ENCODE results near the gene GALNT18.

The GALNT18 gene

DNA sequence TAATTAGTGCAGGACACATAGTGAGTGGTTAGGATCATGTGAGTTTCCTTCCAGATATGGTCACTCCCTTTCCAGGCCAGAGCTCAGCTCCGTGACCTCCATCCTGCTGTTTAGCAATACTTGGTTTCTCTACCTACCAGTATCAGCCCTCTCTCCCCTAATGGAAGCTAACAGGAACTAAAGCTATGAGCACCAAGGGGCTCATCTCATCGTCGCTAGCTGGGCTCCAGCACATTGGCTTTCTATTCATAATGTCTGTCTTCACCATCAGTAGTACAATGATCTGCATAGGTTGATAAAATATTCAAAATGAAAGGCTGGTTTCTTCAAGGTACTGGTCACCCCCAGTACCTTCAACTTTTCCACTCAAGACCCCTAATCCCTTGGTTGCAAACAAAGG is 2.4 kb upstream of the GALNT18 start:
- no peak for DNase-seq (ENCODE audit: low read depth in 3 of 3)

DNA sequence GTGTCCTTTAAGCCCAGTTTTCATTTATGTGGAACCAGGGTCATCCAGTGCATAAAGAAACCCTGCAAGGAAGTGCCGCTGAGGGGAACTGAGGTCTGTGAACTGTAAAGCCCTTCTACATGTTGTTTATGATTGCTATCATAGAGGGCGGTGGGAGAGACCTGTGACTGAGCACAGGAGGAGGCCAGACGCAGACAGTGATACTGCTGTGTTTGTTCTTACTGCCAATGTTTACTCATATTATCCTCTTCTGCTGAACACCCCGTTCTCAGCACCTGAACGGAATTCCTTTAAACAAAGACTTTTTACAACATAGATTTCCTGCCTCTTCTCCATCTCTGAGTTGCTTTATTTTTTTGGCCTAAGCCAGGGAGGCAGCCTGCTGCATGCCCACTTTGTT is 967 bp upstream of the GALNT18 start:
- no peak for DNase-seq (ENCODE audit: low read depth in 3 of 3)

DNA sequence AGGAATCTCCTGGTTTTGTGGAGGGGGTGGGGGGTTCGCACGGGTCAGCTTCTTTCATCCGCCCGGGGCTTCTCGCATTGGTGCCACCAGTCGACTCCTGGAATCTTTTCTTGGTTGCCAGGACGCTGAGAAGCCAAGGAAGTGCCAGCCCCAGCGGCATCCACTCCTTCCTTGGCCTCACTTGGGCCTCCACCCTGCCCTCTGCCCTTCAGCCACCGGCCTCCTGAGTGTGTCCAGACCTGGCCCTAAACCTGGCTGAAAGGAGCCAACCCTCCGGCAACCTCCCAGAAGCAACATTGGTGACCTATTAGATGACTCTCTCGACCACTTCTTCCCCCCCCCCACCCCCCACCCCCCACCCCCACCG is 518 bp upstream of the GALNT18 start:
- no peak for DNase-seq (ENCODE audit: low read depth in 3 of 3)

DNA sequence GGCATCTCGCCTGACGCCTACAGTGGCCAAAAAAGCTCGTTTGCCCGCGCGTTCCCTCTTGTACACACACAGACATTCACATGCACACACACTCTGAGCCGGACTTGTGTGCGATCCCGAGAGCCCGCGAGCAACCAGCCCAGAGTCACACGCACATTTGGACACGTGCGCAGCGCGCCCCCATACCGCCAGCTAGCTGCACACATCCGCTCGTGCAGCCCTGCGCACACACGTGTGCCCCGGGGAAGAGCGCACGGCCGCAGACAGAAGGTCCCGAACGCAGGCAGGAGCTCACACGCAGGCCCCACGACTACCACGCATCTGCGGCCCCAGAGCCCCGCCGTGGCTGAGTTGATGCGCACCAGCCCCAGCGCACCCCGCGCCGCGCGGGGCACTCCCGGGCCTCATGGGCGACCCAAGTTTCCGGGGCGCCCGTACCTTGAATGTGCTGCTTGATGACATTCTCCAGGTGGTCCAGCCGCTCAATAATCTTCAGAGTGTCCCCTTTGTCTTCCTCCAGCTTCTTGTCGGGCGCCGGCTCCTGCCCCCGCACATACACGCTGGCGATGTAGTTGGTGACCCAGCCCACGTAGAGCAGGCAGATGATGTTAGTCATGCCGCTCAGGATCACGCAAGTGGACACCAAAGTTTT is 758 bp downstream of the GALNT18 start:
- DNase-seq (ENCODE audit: low read depth in 3 of 3), result peak in 1 of 3 experiments; percentile 38

DNA sequence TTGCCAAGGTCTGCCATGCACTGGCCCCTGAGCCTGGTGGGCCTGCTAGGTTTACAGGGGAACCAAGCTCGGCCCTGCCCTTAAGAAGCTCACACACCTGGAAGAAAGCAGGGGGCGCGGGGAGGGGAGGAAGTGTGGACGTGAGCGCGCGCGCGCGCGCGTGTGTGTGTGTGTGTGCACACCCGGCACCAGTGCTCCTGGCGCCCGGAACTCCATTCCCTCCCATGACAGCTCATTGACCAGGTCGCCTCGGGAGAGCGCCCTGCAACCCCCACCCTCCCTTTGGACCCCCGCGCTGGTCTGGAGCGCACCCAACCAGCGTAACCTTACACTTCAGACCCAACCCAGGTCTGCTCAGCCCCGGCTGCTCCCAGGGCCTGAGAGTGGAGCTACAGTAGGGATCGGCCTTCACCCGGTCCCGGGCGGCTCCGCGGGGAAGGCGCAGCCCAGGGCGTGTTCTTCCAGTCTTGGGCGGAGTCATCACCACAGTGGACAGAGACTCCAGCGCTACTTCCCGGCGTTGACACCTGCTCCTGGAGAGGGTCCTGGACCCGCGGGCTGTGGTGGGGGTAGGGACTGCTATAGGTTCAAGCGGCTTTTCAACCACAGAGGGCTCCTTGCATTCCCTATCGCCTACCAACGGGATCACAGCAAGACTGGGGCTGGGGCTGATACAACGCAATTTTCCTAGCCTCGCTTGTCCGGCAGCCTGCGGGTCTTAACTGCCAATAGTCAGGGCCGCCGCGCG is 1.5 kb downstream of the GALNT18 start:
- peak in 1 of 3 experiments; percentile 9 for DNase-seq (ENCODE audit: low read depth in 3 of 3)

DNA sequence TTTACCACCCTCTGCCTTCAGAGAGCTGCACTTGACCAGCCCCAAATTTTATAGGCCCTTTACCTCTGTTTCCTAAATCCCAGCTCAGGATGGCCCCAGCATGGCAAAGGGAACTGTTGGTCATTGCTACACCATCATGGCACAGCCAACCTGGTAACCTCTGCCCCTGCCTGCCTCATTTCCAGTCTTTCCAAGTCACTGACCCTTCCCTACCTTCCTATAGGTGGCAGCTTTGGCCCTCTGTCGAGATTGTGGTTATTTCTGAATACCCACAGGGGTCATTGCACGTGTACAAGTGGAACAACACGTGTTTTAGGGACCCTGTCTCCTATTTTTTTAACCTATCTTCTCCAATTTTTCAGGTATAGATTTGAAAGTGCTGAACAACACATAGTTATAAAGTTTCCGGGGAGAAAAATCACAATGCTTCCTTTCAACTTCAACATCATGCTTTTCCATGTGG is 2.8 kb downstream of the GALNT18 start:
- DNase-seq (ENCODE audit: low read depth in 3 of 3), result no peak

DNA sequence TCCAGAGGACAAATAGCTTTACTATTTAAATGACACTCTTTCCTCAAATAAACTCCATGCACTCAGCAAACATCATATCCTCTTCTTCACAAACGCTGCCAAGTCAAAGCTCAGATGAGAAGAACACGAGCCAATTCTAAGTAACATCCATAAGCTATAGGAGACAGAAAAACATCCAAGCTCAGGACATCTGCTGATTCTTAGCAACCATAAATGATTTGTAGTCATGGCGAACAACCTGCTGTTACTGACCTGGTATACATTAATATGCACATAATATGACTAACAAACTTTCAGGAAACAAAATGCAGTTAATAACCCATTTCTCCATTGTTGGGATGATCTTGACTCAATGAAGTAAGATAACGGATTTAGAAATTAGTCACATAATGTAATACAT is 6.7 kb downstream of the GALNT18 start:
- no peak for DNase-seq (ENCODE audit: low read depth in 3 of 3)

DNA sequence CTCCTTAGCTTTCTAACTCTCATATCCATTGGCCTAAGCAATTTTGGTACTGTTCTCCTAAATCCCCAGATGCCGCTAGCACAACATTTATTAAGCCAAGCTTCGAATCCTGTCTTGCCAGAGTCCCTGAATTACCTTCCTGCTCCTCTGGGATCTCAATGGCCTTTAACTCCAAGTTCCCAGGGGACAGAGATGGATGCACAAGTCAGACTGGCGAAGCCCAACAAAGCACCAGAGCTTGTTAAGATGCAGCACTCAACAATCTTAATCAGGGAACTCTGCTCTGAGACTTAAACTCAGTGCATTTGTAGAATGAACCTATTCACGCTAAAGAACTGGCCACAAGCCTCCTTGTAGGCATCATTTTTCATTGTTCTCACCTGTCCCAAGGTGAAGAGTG is 9.4 kb downstream of the GALNT18 start:
- no peak for DNase-seq (ENCODE audit: low read depth in 3 of 3)

DNA sequence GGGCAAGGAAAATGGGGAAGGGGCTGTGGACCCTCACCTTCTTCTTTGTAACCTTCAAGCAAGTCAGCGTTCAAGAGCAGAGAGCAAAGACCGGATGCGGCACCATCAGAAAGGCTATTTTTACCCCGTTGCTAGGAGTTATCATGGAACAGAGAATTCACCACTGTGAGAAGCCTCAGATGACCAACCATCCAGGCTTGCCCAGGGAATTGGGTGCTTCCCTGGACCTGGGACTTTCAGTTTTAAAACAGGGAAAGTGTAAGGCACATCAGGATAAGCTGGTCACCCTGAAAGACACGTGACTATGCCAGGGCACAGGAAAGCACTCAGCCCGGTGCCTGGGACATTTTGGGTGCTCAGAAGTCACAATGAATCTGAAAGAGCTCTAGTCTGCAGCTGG is 10.4 kb downstream of the GALNT18 start:
- DNase-seq (ENCODE audit: low read depth in 3 of 3), result no peak

DNA sequence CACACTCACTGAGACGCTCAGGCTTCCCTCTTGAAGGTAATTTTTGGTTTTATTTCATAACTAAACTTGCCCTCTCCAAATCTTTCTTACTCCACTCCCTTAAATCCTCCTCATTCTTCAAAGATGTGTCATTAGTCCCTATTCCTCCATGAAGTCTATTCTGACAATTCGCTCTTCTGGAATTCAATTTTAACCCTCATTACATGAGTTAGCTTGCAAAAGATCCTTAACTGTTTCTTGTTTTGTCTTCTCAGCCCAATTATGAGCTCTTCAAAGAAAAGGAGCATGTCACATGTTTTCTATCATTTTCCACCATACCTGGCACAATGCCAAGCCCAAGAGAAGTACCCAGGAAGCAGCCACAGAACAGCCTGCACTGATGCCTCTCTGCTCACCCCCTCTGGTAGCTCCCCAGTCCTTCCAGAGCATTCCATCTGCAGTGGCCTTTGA is 13.0 kb downstream of the GALNT18 start:
- DNase-seq (ENCODE audit: low read depth in 3 of 3), result no peak

DNA sequence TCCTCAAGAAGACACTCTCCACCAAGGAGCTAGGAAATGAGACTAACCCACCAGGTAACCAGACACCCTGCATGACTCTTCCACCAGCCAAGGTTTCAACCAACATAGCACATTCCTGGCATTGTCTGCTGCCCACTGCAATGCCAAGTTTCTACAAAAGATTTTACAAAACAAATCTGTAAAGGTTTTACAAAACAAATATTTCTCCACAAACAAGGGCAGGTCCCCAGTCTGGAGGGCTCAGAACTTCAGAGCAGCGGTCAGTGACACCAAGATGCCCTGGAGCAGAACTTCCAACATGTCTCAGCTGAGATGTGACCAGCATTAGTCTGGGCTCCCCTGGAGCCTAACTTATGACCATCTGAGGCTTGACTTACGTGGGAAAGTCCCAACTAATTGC is 14.0 kb downstream of the GALNT18 start:
- no peak for DNase-seq (ENCODE audit: low read depth in 3 of 3)

DNA sequence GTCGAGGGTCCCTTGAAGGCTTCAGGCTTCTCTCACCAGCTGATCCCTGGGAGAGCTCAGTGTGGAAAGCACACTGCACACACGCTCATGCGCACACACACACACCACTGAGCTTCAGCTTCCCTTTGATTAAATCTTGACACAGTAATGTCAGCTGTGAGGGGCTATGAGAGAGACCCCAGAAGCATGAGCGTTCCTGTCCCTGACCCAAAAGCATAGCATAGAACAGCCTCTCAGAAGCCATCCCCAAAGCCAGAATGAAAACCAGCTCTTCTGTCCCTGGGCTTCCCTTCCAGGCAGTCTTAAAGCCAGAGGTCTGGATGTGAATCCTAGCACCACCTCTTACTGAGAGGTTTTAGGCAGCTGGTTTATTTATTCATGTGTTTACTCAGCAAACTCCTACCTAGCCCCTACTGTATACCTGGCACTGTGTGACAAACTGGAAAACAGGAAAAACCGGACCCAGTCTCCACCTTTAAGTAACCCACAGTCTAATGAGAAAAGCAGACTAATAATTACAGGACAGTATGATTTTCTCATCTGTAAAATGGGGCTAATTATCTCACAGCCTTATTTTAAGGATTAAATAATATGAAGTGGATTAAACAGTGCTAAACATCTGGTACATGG is 15.9 kb downstream of the GALNT18 start:
- DNase-seq (ENCODE audit: low read depth in 3 of 3), result no peak

DNA sequence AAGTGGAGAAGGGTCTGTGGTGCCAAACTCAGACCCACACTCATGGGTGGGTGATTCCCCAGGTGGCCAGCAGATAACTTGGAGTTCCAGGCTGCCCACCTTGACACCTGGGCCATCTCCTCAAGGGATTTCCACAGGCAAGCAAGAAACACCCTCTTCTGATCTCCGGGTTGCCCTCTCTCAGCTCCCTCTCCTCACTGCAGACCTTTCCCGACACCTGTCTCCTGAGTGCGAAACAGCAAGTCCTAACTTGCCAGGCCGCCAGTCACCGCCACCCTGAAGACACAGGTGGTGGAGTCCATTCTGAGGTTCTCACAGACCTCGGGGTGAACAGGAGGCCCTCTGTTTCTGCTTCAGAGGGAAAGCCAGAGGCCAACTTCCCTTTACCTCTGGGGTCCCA is 16.6 kb downstream of the GALNT18 start:
- DNase-seq (ENCODE audit: low read depth in 3 of 3), result no peak

DNA sequence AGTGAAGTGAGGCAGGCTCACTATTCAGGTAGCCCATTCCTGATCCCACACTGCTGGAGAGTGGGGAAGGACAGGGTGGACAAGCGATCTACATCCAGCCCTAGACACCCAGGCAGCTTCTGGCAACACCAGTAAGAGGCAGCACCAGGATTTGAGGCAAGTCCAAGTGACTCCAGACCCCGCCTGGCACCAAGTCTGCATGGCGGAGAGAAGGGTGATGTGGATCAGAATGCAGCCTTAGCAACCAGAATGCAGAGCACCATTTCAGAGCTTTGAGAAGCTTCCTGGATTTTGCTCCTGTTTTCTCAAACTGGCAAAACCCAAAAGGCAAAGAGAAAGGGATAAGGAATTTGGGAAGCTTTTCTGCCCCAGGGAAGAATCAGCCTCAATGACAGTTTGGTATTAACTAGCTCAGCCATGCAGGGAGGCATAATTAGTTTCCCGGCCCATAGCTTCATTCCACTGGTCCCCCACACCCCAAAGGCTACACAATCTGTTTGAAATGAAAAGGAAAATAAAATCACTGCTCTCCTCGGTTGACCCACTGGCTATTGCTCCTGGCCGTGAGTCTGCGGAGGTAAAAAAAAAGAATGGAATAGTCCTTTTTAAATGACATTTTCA is 17.3 kb downstream of the GALNT18 start:
- no peak for DNase-seq (ENCODE audit: low read depth in 3 of 3)

DNA sequence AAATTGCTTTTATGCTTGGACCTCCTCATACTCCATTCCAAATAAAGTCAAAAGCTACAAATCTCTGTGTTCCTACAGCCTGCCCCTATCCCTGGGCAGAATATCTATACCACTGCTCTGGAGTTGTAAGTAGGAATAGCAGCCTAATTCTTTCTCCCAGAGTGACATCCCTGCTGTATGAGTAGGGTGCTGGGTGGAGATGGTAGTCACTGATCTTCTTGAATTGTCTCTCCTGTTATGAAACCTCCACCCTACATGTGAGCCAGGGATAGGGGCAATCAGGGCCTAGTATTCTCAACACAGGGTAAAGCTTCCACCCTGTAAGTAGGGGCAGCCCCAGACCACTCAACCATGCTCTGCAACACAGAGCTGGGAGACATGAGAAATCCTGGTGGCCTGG is 19.8 kb downstream of the GALNT18 start:
- no peak for DNase-seq (ENCODE audit: low read depth in 3 of 3)

DNA sequence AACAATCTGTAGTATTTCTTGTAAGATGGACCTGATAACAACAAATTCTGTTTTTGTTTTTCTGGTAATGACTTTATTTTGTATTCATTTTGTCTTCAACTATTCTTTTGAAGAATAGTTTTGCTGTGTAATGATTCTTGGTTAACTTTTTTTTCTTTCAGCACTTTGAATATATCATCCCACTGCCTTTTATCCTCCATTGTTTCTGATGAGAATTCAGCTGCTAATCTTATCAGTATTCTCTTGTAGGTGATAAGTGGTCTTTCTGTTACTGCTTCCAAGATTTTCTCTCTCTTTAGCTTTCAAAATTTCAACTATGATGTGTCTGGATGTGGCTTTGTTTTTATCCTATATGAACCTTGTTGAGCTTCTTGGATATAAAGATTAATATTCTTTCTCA is 21.5 kb downstream of the GALNT18 start:
- no peak for DNase-seq (ENCODE audit: low read depth in 3 of 3)

DNA sequence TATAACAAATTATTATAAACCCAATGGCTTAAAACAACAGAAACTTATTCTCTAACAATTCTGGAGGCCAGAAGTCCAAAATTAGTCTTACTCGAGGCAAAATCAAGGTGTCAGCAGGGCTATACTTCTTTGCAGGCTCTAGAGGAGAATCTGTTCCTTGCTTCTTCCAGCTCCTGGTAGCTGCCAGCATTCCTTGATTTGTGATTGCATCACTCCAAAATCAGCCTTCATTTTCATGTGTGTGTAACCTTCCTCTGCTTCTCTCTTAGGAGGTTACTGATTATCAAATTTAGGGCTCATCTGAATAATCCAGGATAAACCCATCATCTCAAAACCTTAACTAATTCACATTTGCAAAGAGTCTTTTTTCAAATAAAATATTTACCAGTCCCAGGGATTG is 23.6 kb downstream of the GALNT18 start:
- DNase-seq (ENCODE audit: low read depth in 3 of 3), result no peak

DNA sequence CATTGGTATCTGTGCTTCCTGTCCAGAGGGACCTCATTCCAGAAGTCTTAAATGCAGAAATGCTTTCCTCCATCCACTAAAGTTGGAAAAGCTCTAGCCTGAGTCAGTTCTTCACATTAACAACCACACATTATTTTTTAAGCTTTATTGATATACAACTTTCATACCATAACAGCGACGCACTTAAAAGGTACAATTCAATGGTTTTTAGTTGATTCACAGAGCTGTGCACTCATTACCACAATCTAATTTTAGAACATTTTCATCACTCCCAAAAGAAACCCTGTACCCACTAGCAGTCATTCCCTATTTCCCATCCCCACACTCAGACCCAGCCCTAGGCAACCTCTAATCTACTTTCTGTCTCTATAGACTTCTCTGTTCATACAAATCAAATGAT is 27.6 kb downstream of the GALNT18 start:
- no peak for DNase-seq (ENCODE audit: low read depth in 3 of 3)

DNA sequence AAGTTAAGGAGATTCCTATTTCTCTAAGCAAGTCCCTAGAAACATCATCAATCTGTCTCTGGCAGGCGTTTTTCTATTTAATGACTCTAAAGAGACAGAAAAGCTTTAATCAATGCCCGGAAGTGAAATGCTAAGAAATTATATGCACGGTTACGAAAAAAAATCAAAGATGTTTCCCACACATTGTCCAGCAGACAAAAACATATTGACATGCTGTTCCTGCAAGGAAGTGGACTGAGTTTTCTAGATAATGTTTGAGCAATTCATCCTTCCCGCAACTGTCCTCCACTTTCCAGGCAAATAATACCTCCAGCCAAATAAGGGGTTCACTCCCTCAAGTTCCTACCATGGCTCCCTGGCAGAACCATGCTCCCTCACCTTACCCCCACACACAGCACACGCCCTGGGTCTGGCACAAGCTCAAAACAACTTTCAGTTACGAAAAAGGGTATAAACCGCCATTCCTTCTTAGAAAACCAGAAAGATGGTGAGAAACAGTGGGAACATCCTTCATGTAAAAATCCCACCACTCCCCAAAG is 29.6 kb downstream of the GALNT18 start:
- DNase-seq (ENCODE audit: low read depth in 3 of 3), result no peak

DNA sequence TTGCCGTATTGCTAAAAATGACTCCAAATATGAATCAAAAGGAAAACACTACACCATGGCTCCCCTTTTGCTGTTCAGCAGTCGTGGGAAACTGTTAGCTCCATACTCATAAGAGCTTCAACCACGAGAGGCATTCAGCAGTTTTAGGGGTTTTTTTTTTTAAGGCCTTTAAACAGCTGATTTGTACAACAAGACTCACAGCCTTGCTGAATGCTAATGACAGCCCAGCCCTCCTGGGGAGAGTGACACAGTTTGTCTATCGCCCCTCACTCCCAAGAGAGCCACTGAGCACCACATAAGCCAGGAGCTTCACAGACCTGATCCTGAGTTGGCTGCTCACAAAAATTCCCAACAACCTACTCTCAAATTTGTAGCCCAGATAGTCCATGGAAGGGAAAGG is 32.4 kb downstream of the GALNT18 start:
- no peak for DNase-seq (ENCODE audit: low read depth in 3 of 3)

DNA sequence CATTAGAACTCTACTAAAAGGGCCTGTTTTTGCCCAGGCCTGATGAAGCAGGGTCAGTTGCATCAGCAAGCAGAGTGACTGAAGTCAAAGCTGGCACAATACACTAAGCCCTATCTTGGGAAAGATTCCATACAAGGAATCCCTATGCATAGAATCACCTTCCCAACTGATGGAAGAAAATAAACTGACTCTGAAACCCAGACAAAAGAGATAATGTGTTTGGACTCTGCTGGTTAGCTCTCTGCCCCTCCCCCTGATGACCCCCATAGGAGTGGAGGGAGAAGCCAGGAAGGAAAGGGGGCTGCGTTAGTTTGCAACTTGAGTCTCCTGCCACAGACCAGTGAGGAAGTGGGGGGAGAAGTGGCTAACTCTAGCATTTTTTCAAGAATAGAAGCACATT is 32.9 kb downstream of the GALNT18 start:
- DNase-seq (ENCODE audit: low read depth in 3 of 3), result no peak

DNA sequence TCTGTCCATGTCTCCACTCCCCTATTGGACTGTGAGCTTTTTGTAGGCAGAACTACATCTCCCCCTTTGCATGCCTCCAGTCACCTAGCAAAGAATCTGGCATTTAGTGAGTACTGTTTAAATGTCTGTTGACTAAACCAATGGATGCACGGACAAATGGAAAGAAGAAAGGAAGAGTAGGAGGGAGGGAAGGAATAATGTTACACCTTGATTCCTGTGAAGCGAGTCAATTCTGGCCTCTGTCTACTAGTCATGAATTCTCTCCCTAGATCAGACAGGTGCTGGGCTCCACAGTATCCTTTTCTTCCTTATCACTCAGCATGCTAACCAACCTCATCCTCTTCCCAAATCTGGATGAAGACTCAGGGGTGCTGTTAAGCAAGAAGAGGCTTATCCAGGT is 33.6 kb downstream of the GALNT18 start:
- DNase-seq (ENCODE audit: low read depth in 3 of 3), result no peak

Data from stimulated activated CD4-positive, alpha-beta T cell treated with anti-CD3 and anti-CD28 coated beads, TNF-alpha, amount 100 ng/mL, for 24 hours (primary cell).